ENCODE results near the gene SENP5. TPM values are rescaled to one million over a fixed set of nuclear protein-coding genes. Genes with fewer than 3 reads are reported as not detected.

SENP5 gene
- total and polyA plus RNA-seq, 2 of the 8 experiments (the other 6 are each of a cell fraction or from before 2014, with no cell fraction given), result 6.7 to 27.3 TPM

DNA sequence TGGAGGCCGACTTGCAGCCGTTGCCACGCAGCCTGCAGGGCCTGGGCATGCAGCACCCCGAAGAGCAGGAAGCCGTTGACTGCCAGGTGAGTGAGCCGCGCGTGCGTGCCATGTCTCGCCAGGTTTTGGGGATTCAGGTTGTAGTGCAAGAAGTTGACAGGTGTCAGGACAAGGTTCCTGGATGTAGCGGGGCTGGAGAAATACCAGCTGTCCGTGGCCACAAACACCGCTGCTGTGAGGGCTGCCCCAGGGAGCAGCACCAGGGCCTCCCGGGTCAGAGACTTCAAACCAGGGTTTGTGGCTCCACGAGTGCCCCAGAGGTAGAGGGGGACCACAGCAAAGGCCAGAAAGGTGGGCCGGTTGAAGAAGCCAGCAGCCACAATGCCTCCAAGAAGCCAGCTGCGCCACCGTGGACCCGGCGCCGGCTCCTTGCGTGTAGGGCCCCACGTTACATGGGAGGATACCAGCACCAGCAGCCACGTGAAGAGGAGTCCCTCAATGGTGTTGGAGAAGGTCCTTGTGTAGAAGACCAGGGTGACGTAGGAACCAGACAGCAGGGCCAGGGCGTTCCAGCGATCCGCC lies 80.2 kb downstream of the SENP5 start (continued):
- TF ChIP-seq PHF8 (conservative IDR thresholded peaks at IDR 0.05; ENCODE audit: low read depth, low read length) (no peak), TEAD4 (IDR thresholded peaks at IDR 0.05; ENCODE audit: low read depth, low read length) (no peak), GTF2F1 (IDR thresholded peaks at IDR 0.05; ENCODE audit: borderline replicate concordance, low read depth, low read length) (no peak), SIRT6 (IDR thresholded peaks at IDR 0.05; ENCODE audit: low read length) (no peak), TAF7 (optimal IDR thresholded peaks at IDR 0.05; ENCODE audit: borderline replicate concordance, low read depth, low read length) (no peak), FOSL1 (IDR thresholded peaks at IDR 0.05; ENCODE audit: insufficient read depth, low read depth, low read length) (no peak), TBP (IDR thresholded peaks at IDR 0.05; ENCODE audit: low read depth, low read length) (no peak)
